Nephron progenitor cell (in vitro differentiated cells): ENCODE data around the gene COQ8B.
A peak's percentile ranks its signal among the peaks of the same experiment; 100 is the strongest.

Experiments used
- DNase-seq: peaks from one replicate; pipeline ENCODE4 v3.0.0; 2021
- H3K27ac Mint-ChIP-seq: 2 replicates; pipeline ENCODE4 v1.8.0; 2021; ENCODE audit warnings: mild to moderate bottlenecking, moderate library complexity, mixed read lengths
- H3K27me3 Mint-ChIP-seq: 2 replicates; pipeline ENCODE4 v1.8.0; 2021; ENCODE audit warnings: mild to moderate bottlenecking, low read depth, mixed read lengths; ENCODE audit not compliant: poor library complexity
- H3K36me3 Mint-ChIP-seq: 2 replicates; pipeline ENCODE4 v1.8.0; 2021; ENCODE audit warnings: low read depth, mixed read lengths
- H3K4me1 Mint-ChIP-seq: 2 replicates; pipeline ENCODE4 v1.8.0; 2021; ENCODE audit warnings: mixed read lengths
- H3K4me3 Mint-ChIP-seq: 2 replicates; pipeline ENCODE4 v1.8.0; 2021; ENCODE audit warnings: mild to moderate bottlenecking, moderate library complexity, mixed read lengths
- H3K9me3 Mint-ChIP-seq: 2 replicates; pipeline ENCODE4 v1.8.0; 2021; ENCODE audit warnings: mild to moderate bottlenecking, moderate library complexity, mixed read lengths
- TF ChIP-seq, protein P1 (sequence below): fragments of 200-600 bp; sonication (generic); IDR thresholded peaks from 2 replicates; pipeline ENCODE4 v1.5.0; 2021; ENCODE audit warnings: antibody characterized with exemption

Gene COQ8B

DNA sequence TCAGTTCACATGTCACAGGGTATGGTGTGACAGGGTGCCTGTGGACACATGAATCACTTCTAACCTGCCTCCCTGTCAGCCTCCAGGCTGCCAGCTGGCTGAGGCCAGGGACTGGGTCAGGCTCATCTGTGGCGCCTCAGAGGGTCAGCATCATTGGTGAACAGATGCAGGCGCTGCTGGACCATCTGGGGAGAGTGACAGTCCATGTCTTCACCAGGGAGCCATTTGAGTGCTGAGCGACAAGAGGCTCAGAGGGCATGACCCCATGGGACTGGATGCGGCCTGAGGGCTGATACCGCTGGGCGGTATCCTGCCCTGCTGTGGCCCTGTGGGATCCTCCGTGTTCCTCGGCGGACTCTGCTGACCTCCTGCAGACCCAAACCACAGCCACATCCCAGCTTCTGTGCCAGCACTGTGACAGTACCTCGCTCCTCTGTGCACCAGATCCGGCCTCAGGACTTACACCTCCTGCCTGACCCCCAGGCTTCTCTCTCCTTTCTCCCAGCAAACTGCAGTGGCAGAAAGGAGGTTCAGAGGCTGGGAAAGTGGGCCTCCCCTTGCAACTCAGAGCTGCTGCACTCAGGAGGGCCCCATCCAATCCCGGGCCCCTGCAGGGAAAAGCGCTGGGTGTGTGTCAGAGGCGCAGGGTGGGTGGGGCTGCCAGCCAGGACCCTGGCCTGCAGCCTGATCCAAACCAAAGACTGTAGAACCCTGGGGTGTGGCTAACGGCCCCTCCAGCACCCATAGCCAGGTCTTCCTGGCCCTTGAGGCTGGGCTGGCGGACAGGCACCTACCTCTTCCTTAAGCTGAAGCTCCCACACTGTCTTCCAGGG lies 23.4 kb upstream of the COQ8B start:
- Mint-ChIP-seq H3K4me1 (peaks cover 13% of the 10 kb centered on the region), H3K27ac (peak overlapping the region; percentile 97)
- TF ChIP-seq, protein P1, sequence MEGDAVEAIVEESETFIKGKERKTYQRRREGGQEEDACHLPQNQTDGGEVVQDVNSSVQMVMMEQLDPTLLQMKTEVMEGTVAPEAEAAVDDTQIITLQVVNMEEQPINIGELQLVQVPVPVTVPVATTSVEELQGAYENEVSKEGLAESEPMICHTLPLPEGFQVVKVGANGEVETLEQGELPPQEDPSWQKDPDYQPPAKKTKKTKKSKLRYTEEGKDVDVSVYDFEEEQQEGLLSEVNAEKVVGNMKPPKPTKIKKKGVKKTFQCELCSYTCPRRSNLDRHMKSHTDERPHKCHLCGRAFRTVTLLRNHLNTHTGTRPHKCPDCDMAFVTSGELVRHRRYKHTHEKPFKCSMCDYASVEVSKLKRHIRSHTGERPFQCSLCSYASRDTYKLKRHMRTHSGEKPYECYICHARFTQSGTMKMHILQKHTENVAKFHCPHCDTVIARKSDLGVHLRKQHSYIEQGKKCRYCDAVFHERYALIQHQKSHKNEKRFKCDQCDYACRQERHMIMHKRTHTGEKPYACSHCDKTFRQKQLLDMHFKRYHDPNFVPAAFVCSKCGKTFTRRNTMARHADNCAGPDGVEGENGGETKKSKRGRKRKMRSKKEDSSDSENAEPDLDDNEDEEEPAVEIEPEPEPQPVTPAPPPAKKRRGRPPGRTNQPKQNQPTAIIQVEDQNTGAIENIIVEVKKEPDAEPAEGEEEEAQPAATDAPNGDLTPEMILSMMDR = no peak

DNA sequence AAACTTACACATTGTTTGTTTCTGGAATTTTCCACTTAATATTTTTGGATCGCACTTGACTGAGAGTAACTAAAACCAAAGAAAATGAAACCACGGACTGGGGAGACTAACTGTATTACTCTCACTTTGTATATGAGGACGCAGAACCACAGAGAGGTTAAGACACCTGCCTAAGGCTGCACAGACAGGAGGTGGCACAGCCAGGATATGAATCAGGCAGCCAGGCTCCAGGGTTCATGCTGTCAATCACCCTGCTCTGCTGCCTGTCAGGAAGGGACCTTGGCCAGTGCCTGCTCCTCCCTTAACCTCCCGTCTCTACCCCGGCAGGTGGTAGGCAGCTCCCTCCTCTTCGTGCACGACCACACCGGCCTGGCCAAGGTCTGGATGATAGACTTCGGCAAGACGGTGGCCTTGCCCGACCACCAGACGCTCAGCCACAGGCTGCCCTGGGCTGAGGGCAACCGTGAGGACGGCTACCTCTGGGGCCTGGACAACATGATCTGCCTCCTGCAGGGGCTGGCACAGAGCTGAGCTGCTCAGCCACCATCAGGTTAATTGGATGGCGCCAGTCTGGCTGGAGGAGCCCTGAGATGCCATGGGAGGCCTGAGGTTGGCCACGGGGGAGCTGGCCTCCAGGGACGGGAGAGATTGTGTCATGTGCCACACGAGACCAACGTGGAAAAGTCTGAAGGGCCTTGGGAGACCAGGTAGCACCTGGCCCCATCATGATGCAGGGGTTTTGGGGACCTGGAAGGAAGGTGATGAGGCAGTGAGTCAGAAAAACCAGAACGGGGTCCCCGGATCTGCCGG lies 22.5 kb upstream of the COQ8B start:
- Mint-ChIP-seq H3K27ac (peak overlapping the region; percentile 69), H3K9me3 (no peaks in the 10 kb centered on the region), H3K36me3 (peaks cover 30% of the 10 kb centered on the region), H3K4me1 (peaks cover 6% of the 10 kb centered on the region), H3K27me3 (peaks cover 6% of the 10 kb centered on the region), H3K4me3 (no peak overlapping the region)
- TF ChIP-seq, protein P1 = no peak
- no peak for DNase-seq

More for the DNA sequence above, 23.4 kb upstream of the COQ8B start:
- Mint-ChIP-seq H3K9me3 (no peaks in the 10 kb centered on the region), H3K36me3 (peaks cover 25% of the 10 kb centered on the region), H3K4me3 (no peak overlapping the region), H3K27me3 (peaks cover 6% of the 10 kb centered on the region)
- no peak for DNase-seq

DNA sequence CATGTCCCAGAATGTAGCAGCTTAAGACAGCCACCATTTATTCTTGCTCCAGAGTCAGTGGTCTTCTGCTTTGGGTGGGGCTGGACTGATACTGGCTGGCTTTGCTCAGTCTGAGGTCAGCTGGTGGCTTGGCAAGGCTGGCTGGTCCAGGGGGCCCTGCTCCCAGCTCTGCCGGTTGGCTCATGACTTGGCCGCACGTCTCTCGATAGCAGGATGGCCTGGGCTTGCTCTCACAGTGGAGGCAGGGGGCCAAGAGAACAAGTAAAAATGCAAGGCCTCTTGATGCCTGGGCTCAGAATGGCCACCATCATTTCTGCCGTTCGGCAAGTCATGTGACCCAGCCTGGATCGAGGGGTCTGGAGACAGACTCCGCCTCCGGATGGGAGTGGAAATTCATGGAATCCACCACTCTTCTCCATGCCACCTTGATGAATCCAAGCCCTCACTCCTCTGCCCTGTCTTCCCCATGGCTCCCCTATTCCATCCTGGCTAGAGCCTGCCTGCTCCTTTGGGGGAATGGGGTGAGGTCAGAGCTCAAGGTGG lies 20.5 kb upstream of the COQ8B start:
- H3K27ac Mint-ChIP-seq = no peak overlapping the region
- peaks cover 6% of the 10 kb centered on the region for H3K4me1 Mint-ChIP-seq
- peaks cover 6% of the 10 kb centered on the region for H3K27me3 Mint-ChIP-seq
- no peak overlapping the region for H3K4me3 Mint-ChIP-seq
- no peak for DNase-seq
- peaks cover 48% of the 10 kb centered on the region for H3K36me3 Mint-ChIP-seq
- TF ChIP-seq, protein P1 = no peak
- no peaks in the 10 kb centered on the region for H3K9me3 Mint-ChIP-seq

DNA sequence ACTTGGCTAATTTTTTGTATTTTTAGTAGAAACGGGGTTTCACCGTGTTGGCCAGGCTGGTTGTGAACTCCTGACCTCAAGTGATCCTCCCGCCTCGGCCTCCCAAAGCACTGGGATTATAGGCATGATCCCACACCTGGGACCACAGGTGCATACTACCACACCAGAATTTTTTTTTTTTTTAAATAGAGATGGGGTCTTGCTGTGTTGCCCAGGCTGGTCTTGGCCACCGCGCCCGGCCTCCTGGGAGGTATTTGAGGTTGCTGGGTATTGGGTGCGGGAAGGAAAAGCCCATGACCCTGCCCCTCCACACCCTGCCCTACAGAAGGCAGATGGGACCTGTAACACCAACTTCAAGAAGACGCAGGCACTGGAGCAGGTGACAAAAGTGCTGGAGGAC lies 20.0 kb upstream of the COQ8B start:
- H3K4me3 Mint-ChIP-seq = no peak overlapping the region

DNA sequence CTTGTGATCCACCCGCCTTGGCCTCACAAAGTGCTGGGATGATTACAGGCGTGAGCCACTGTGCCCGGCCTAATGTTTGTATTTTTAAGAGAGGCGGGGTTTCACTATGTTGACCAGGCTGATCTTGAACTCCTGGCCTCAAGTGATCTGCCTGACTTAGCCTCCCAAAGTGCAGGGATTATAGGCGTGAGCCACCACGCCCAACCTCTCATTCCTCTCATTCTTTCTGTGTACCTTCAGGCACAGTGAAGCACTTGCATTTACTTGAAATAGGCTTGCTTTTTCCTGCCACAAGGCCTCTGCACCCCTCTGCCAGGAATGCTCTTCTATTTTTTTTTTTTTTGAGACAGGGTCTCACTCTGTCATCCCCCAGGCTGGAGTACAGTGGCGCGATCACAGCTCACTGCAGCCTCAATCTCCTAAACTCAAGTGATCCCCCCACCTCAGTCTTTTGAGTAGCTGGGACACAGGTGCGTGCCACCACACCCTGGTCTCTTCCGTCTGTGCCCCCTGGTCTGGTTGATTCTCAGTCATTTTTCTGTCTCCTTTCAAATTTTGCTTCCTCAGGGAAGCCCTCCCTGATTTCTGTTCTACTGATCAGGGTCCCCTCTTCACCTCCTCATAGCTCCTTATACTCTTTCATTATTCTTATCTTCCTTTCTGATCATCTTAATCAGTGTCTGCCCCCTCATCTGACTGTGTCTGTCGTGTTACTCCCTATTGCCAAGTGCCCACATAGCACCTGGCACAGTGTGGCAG lies 18.5 kb upstream of the COQ8B start:
- TF ChIP-seq, protein P1 = no peak
- Mint-ChIP-seq H3K4me3 (no peak overlapping the region), H3K9me3 (no peaks in the 10 kb centered on the region), H3K36me3 (peaks cover 65% of the 10 kb centered on the region), H3K27ac (no peak overlapping the region), H3K4me1 (no peaks in the 10 kb centered on the region), H3K27me3 (no peaks in the 10 kb centered on the region)
- no peak for DNase-seq

More for the DNA sequence above, 20.0 kb upstream of the COQ8B start:
- H3K4me1 Mint-ChIP-seq = peaks cover 1% of the 10 kb centered on the region
- peaks cover under 1% of the 10 kb centered on the region for H3K27me3 Mint-ChIP-seq
- no peak overlapping the region for H3K27ac Mint-ChIP-seq
- TF ChIP-seq, protein P1 = no peak
- H3K36me3 Mint-ChIP-seq = peaks cover 50% of the 10 kb centered on the region
- no peak for DNase-seq
- H3K9me3 Mint-ChIP-seq = no peaks in the 10 kb centered on the region
